ENCODE results near the gene CLDN2.

The CLDN2 gene

GRCh38 chrX:106940068-106940467, 19.9 kb downstream of the CLDN2 start:
- Histone ChIP-seq H3K23ac (ENCODE audit: low read depth, low read length, poor library complexity) (no peak overlapping the region), H3K14ac (ENCODE audit: low read length) (no peak overlapping the region), H2BK12ac (ENCODE audit: low read length) (no peak overlapping the region), H2BK5ac (ENCODE audit: low read length) (no peak overlapping the region), H3K79me1 (ENCODE audit: low read depth, low read length) (no peaks in the 10 kb centered on the region), H3K4me3 (ENCODE audit: low read length in 2 of 2) (no peak overlapping the region), H2BK120ac (ENCODE audit: low read depth, low read length) (no peak overlapping the region), H3K36me3 (replicated peaks in 1 of 2; ENCODE audit: control insufficient read depth in 2 of 2, insufficient read depth in 2 of 2, low read length in 2 of 2) (peaks cover 0 to 6% of the 10 kb centered on the region in 2 donors), H4K8ac (ENCODE audit: low read depth, low read length) (no peak overlapping the region), H2BK15ac (ENCODE audit: low read length) (no peak overlapping the region), H3K18ac (ENCODE audit: low read length) (no peak overlapping the region), H3K27ac (replicated peaks; ENCODE audit: low read length) (no peak overlapping the region), H3K9me3 (replicated peaks in 1 of 2; ENCODE audit: control insufficient read depth in 2 of 2, insufficient read depth in 1 of 2, low read depth in 1 of 2, low read length in 2 of 2) (no peaks in the 10 kb centered on the region), H3K27me3 (ENCODE audit: control insufficient read depth in 3 of 3, insufficient read depth in 3 of 3, low read depth in 1 of 3, low read length in 3 of 3) (peaks cover 0 to 3% (median 0%) of the 10 kb centered on the region in 3 experiments), H3K9ac (ENCODE audit: low read depth, low read length, poor library complexity) (no peak overlapping the region), H2AK5ac (ENCODE audit: low read depth, low read length) (no peak overlapping the region), H3K4ac (ENCODE audit: low read length) (no peak overlapping the region), H3K4me1 (ENCODE audit: control insufficient read depth in 2 of 2, insufficient read depth in 1 of 2, low read depth in 1 of 2, low read length in 2 of 2) (peaks cover 0 to 7% of the 10 kb centered on the region in 2 donors), H2AFZ (ENCODE audit: low read length) (no peak overlapping the region), H3K4me2 (ENCODE audit: insufficient read depth, low read length, poor library complexity, severe bottlenecking) (no peak overlapping the region), H4K91ac (ENCODE audit: low read depth, low read length, poor library complexity) (no peak overlapping the region)
- DNase-seq (ENCODE audit: low spot score), result no peak
- no CpG with 5 or more reads among the region's 1 CpG for WGBS, 2 donors (ENCODE audit: extremely low coverage in 2 of 2, insufficient read length in 2 of 2, insufficient replicate concordance in 1 of 2)

- H2BK120ac ChIP-seq (ENCODE audit: low read depth, low read length), result no peak overlapping the region
- no peak overlapping the region for H2AFZ ChIP-seq (ENCODE audit: low read length)
- H3K9me3 ChIP-seq (replicated peaks in 1 of 2; ENCODE audit: control insufficient read depth in 2 of 2, insufficient read depth in 1 of 2, low read depth in 1 of 2, low read length in 2 of 2), result no peaks in the 10 kb centered on the region
- H3K18ac ChIP-seq (ENCODE audit: low read length), result no peak overlapping the region
- no peak overlapping the region for H2BK12ac ChIP-seq (ENCODE audit: low read length)
- H3K4me2 ChIP-seq (ENCODE audit: insufficient read depth, low read length, poor library complexity, severe bottlenecking), result no peak overlapping the region
- H3K23ac ChIP-seq (ENCODE audit: low read depth, low read length, poor library complexity), result no peak overlapping the region
- no peak overlapping the region for H3K27ac ChIP-seq (replicated peaks; ENCODE audit: low read length)
- H2AK5ac ChIP-seq (ENCODE audit: low read depth, low read length), result no peak overlapping the region
- DNase-seq (ENCODE audit: low spot score), result no peak
- no peak overlapping the region for H2BK15ac ChIP-seq (ENCODE audit: low read length)
- peaks cover 0 to under 1% of the 10 kb centered on the region in 2 donors for H3K4me1 ChIP-seq (ENCODE audit: control insufficient read depth in 2 of 2, insufficient read depth in 1 of 2, low read depth in 1 of 2, low read length in 2 of 2)
- no peak overlapping the region for H4K8ac ChIP-seq (ENCODE audit: low read depth, low read length)
- no peak overlapping the region for H3K4me3 ChIP-seq (ENCODE audit: low read length in 2 of 2)
- peaks cover 0 to 5% of the 10 kb centered on the region in 2 donors for H3K36me3 ChIP-seq (replicated peaks in 1 of 2; ENCODE audit: control insufficient read depth in 2 of 2, insufficient read depth in 2 of 2, low read length in 2 of 2)
- H3K27me3 ChIP-seq (ENCODE audit: control insufficient read depth in 3 of 3, insufficient read depth in 3 of 3, low read depth in 1 of 3, low read length in 3 of 3), result no peaks in the 10 kb centered on the region
- H3K4ac ChIP-seq (ENCODE audit: low read length), result no peak overlapping the region
- H3K79me1 ChIP-seq (ENCODE audit: low read depth, low read length), result no peaks in the 10 kb centered on the region
- WGBS, 2 donors (ENCODE audit: extremely low coverage in 2 of 2, insufficient read length in 2 of 2, insufficient replicate concordance in 1 of 2), result no CpG with 5 or more reads among the region's 3 CpGs
- H3K14ac ChIP-seq (ENCODE audit: low read length), result no peak overlapping the region
- H3K9ac ChIP-seq (ENCODE audit: low read depth, low read length, poor library complexity), result no peak overlapping the region
- no peak overlapping the region for H4K91ac ChIP-seq (ENCODE audit: low read depth, low read length, poor library complexity)
- H2BK5ac ChIP-seq (ENCODE audit: low read length), result no peak overlapping the region
Observed at GRCh38 chrX:106946464-106946863, 26.3 kb downstream of the CLDN2 start.

- no peaks in the 10 kb centered on the region for H3K36me3 ChIP-seq (replicated peaks in 1 of 2; ENCODE audit: control insufficient read depth in 2 of 2, insufficient read depth in 2 of 2, low read length in 2 of 2)
- no peak overlapping the region for H3K4me3 ChIP-seq (ENCODE audit: low read length in 2 of 2)
- no peak overlapping the region for H3K14ac ChIP-seq (ENCODE audit: low read length)
- H3K9ac ChIP-seq (ENCODE audit: low read depth, low read length, poor library complexity), result no peak overlapping the region
- H2BK12ac ChIP-seq (ENCODE audit: low read length), result no peak overlapping the region
- no peak overlapping the region for H2BK15ac ChIP-seq (ENCODE audit: low read length)
- no peak overlapping the region for H2AK5ac ChIP-seq (ENCODE audit: low read depth, low read length)
- DNase-seq (ENCODE audit: low spot score), result no peak
- no peak overlapping the region for H3K23ac ChIP-seq (ENCODE audit: low read depth, low read length, poor library complexity)
- no peaks in the 10 kb centered on the region for H3K4me1 ChIP-seq (ENCODE audit: control insufficient read depth in 2 of 2, insufficient read depth in 1 of 2, low read depth in 1 of 2, low read length in 2 of 2)
- no peak overlapping the region for H2BK120ac ChIP-seq (ENCODE audit: low read depth, low read length)
- H4K91ac ChIP-seq (ENCODE audit: low read depth, low read length, poor library complexity), result no peak overlapping the region
- H2AFZ ChIP-seq (ENCODE audit: low read length), result no peak overlapping the region
- H3K27me3 ChIP-seq (ENCODE audit: control insufficient read depth in 3 of 3, insufficient read depth in 3 of 3, low read depth in 1 of 3, low read length in 3 of 3), result no peaks in the 10 kb centered on the region
- no CpG with 5 or more reads among the region's 3 CpGs for WGBS, 2 donors (ENCODE audit: extremely low coverage in 2 of 2, insufficient read length in 2 of 2, insufficient replicate concordance in 1 of 2)
- no peak overlapping the region for H3K27ac ChIP-seq (replicated peaks; ENCODE audit: low read length)
- H3K4me2 ChIP-seq (ENCODE audit: insufficient read depth, low read length, poor library complexity, severe bottlenecking), result no peak overlapping the region
- H3K79me1 ChIP-seq (ENCODE audit: low read depth, low read length), result no peaks in the 10 kb centered on the region
- no peak overlapping the region for H2BK5ac ChIP-seq (ENCODE audit: low read length)
- H3K18ac ChIP-seq (ENCODE audit: low read length), result no peak overlapping the region
- no peaks in the 10 kb centered on the region for H3K9me3 ChIP-seq (replicated peaks in 1 of 2; ENCODE audit: control insufficient read depth in 2 of 2, insufficient read depth in 1 of 2, low read depth in 1 of 2, low read length in 2 of 2)
- H3K4ac ChIP-seq (ENCODE audit: low read length), result no peak overlapping the region
- no peak overlapping the region for H4K8ac ChIP-seq (ENCODE audit: low read depth, low read length)
Observed at GRCh38 chrX:106948641-106949040, 28.4 kb downstream of the CLDN2 start.

GRCh38 chrX:106949366-106949765, 29.2 kb downstream of the CLDN2 start:
- no peak overlapping the region for H2AK5ac ChIP-seq (ENCODE audit: low read depth, low read length)
- H3K79me1 ChIP-seq (ENCODE audit: low read depth, low read length), result no peaks in the 10 kb centered on the region
- H3K27me3 ChIP-seq (ENCODE audit: control insufficient read depth in 3 of 3, insufficient read depth in 3 of 3, low read depth in 1 of 3, low read length in 3 of 3), result no peaks in the 10 kb centered on the region
- H3K18ac ChIP-seq (ENCODE audit: low read length), result no peak overlapping the region
- no peak overlapping the region for H2AFZ ChIP-seq (ENCODE audit: low read length)
- H3K4me3 ChIP-seq (ENCODE audit: low read length in 2 of 2), result no peak overlapping the region
- no peak overlapping the region for H3K23ac ChIP-seq (ENCODE audit: low read depth, low read length, poor library complexity)
- DNase-seq (ENCODE audit: low spot score), result no peak
- WGBS, 2 donors (ENCODE audit: extremely low coverage in 2 of 2, insufficient read length in 2 of 2, insufficient replicate concordance in 1 of 2), result no CpG with 5 or more reads among the region's 1 CpG
- no peak overlapping the region for H3K4me2 ChIP-seq (ENCODE audit: insufficient read depth, low read length, poor library complexity, severe bottlenecking)
- no peak overlapping the region for H3K4ac ChIP-seq (ENCODE audit: low read length)
- no peaks in the 10 kb centered on the region for H3K36me3 ChIP-seq (replicated peaks in 1 of 2; ENCODE audit: control insufficient read depth in 2 of 2, insufficient read depth in 2 of 2, low read length in 2 of 2)
- H3K27ac ChIP-seq (replicated peaks; ENCODE audit: low read length), result no peak overlapping the region
- H2BK120ac ChIP-seq (ENCODE audit: low read depth, low read length), result no peak overlapping the region
- H4K91ac ChIP-seq (ENCODE audit: low read depth, low read length, poor library complexity), result no peak overlapping the region
- no peak overlapping the region for H2BK12ac ChIP-seq (ENCODE audit: low read length)
- H2BK5ac ChIP-seq (ENCODE audit: low read length), result no peak overlapping the region
- no peak overlapping the region for H4K8ac ChIP-seq (ENCODE audit: low read depth, low read length)
- no peak overlapping the region for H3K14ac ChIP-seq (ENCODE audit: low read length)
- H3K4me1 ChIP-seq (ENCODE audit: control insufficient read depth in 2 of 2, insufficient read depth in 1 of 2, low read depth in 1 of 2, low read length in 2 of 2), result no peaks in the 10 kb centered on the region
- no peak overlapping the region for H3K9ac ChIP-seq (ENCODE audit: low read depth, low read length, poor library complexity)
- no peaks in the 10 kb centered on the region for H3K9me3 ChIP-seq (replicated peaks in 1 of 2; ENCODE audit: control insufficient read depth in 2 of 2, insufficient read depth in 1 of 2, low read depth in 1 of 2, low read length in 2 of 2)
- H2BK15ac ChIP-seq (ENCODE audit: low read length), result no peak overlapping the region
